HepG2 (cell line): ENCODE measurements around the gene BBS9. TPM values are rescaled to one million over a fixed set of nuclear protein-coding genes. Genes with fewer than 3 reads are reported as not detected.

Source experiments
- ARNTL ChIP-seq: sonication (generic); formaldehyde crosslinking; IDR thresholded peaks from 2 replicates; pipeline ENCODE4 v1.4.0; 2020; ENCODE audit warnings: mild to moderate bottlenecking, missing genetic modification reagents
- BRF2 ChIP-seq: sonication (generic); formaldehyde crosslinking; IDR thresholded peaks from 2 replicates; pipeline ENCODE4 v1.8.1; 2022; ENCODE audit warnings: mild to moderate bottlenecking, missing genetic modification reagents
- CC2D1A ChIP-seq: sonication (generic); formaldehyde crosslinking; IDR thresholded peaks from 2 replicates; pipeline ENCODE4 v1.8.1; 2023; ENCODE audit warnings: mild to moderate bottlenecking, missing genetic modification reagents
- CREB3 ChIP-seq: sonication (generic); formaldehyde crosslinking; IDR thresholded peaks from 2 replicates; pipeline ENCODE4 v1.5.0; 2020; ENCODE audit warnings: missing genetic modification reagents
- GATAD1 ChIP-seq: IDR thresholded peaks from 2 replicates; pipeline ENCODE4 v1.6.1; 2016; ENCODE audit warnings: missing genetic modification reagents, missing compliant biosample characterization
- HDAC2 ChIP-seq: sonication (generic); formaldehyde crosslinking; IDR thresholded peaks from 2 replicates; pipeline ENCODE4 v1.4.0; 2020; ENCODE audit warnings: missing genetic modification reagents
- HMG20B ChIP-seq: conservative IDR thresholded peaks from 2 replicates; pipeline ENCODE4 v1.6.1; 2016; ENCODE audit warnings: missing genetic modification reagents, missing compliant biosample characterization
- HNF4G ChIP-seq, 2 experiments: sonication (generic) in 1 of 2; formaldehyde crosslinking in 1 of 2; IDR thresholded peaks; 2 replicates each; pipeline versions ENCODE4 v1.4.0 to v1.6.1; 2011 to 2020; ENCODE audit warnings: borderline replicate concordance in 2 of 2, low read depth in 2 of 2, mild to moderate bottlenecking in 2 of 2, low read length in 1 of 2, missing genetic modification reagents in 1 of 2, moderate library complexity in 1 of 2
- HOXA3 ChIP-seq: sonication (generic); formaldehyde crosslinking; IDR thresholded peaks from 2 replicates; pipeline ENCODE4 v1.5.0; 2020; ENCODE audit warnings: missing genetic modification reagents
- HOXA5 ChIP-seq: sonication (generic); formaldehyde crosslinking; IDR thresholded peaks from 2 replicates; pipeline ENCODE4 v1.4.0; 2020; ENCODE audit warnings: missing genetic modification reagents
- ISL2 ChIP-seq: sonication (generic); formaldehyde crosslinking; IDR thresholded peaks from 2 replicates; pipeline ENCODE4 v1.5.0; 2020; ENCODE audit warnings: missing genetic modification reagents
- LCORL ChIP-seq, 2 experiments: fragments of 450-650 bp in 1 of 2; sonication (generic) in 1 of 2; formaldehyde crosslinking in 1 of 2; IDR thresholded peaks; 2 replicates each; pipeline versions ENCODE4 v1.5.0 to v1.6.1; 2017 to 2020; ENCODE audit warnings: antibody characterized with exemption in 1 of 2, missing genetic modification reagents in 1 of 2
- MLLT10 ChIP-seq: sonication (generic); formaldehyde crosslinking; IDR thresholded peaks from 2 replicates; pipeline ENCODE4 v1.4.0; 2020; ENCODE audit warnings: missing genetic modification reagents
- NFKBIZ ChIP-seq: IDR thresholded peaks from 2 replicates; pipeline ENCODE4 v1.6.1; 2018; ENCODE audit warnings: missing genetic modification reagents, missing compliant biosample characterization
- PAXIP1 ChIP-seq: sonication (generic); formaldehyde crosslinking; conservative IDR thresholded peaks from 2 replicates; pipeline ENCODE4 v1.4.0; 2020; ENCODE audit warnings: mild to moderate bottlenecking, missing genetic modification reagents, moderate library complexity
- RFX5 ChIP-seq: IDR thresholded peaks from 2 replicates; pipeline ENCODE4 v1.6.1; 2011; ENCODE audit warnings: low read depth, low read length, improper control_type of control experiment
- SMAD3 ChIP-seq: sonication (generic); formaldehyde crosslinking; IDR thresholded peaks from 2 replicates; pipeline ENCODE4 v1.4.0; 2020; ENCODE audit warnings: missing genetic modification reagents
- ZC3H4 ChIP-seq: sonication (generic); formaldehyde crosslinking; IDR thresholded peaks from 2 replicates; pipeline ENCODE4 v1.4.0; 2020; ENCODE audit warnings: missing genetic modification reagents, borderline replicate concordance
- ZNF263 ChIP-seq: sonication (generic); formaldehyde crosslinking; IDR thresholded peaks from 2 replicates; pipeline ENCODE4 v1.4.0; 2020; ENCODE audit warnings: missing genetic modification reagents
- ZNF574 ChIP-seq: sonication (generic); formaldehyde crosslinking; IDR thresholded peaks from 2 replicates; pipeline ENCODE4 v1.4.0; 2020; ENCODE audit warnings: missing genetic modification reagents
- ZNF703 ChIP-seq: sonication (generic); formaldehyde crosslinking; IDR thresholded peaks from 2 replicates; pipeline ENCODE4 v1.5.1; 2020; ENCODE audit warnings: missing genetic modification reagents, mild to moderate bottlenecking, moderate library complexity, borderline replicate concordance
- ZNF713 ChIP-seq: sonication (generic); formaldehyde crosslinking; IDR thresholded peaks from 2 replicates; pipeline ENCODE4 v1.4.0; 2020; ENCODE audit warnings: mild to moderate bottlenecking, missing genetic modification reagents
- ZNF766 ChIP-seq: sonication (generic); formaldehyde crosslinking; IDR thresholded peaks from 2 replicates; pipeline ENCODE4 v1.5.0; 2020; ENCODE audit warnings: missing genetic modification reagents, borderline replicate concordance
- ZNF772 ChIP-seq: sonication (generic); formaldehyde crosslinking; IDR thresholded peaks from 2 replicates; pipeline ENCODE4 v1.5.0; 2020; ENCODE audit warnings: mild to moderate bottlenecking, missing genetic modification reagents
- polyA plus RNA-seq, 8 experiments: library from polyadenylated mRNA; depleted of rRNA in 3 of 8; stranded (reverse) in 7 of 8; unstranded in 1 of 8; fragments of >200 nt; fragmentation: Illumina TruSeq in 4 of 8; extraction: Trizol in 4 of 8; gene quantifications; 2 replicates each; pipeline versions ENCODE4 v1.2.1 to v1.2.3, GENCODE V29; 2011 to 2016; ENCODE audit warnings: low read depth in 4 of 8, missing spikeins in 1 of 8, mixed read lengths in 1 of 8; ENCODE audit not compliant: insufficient read depth in 1 of 8
- total RNA-seq, 5 experiments: library from RNA; depleted of rRNA; stranded (reverse); fragments of >200 nt; fragmentation: Illumina TruSeq; extraction: Trizol; gene quantifications; 2 replicates each; pipeline ENCODE4 v1.2.3, GENCODE V29; 2016; ENCODE audit warnings: low read depth in 1 of 5

The BBS9 gene
- total and polyA plus RNA-seq, 2 of the 13 experiments (the other 11 are each of a cell fraction or from before 2014, with no cell fraction given): 5.1 to 7.8 TPM

- TF ChIP-seq HOXA5 (CRISPR knock-in tag) (no peak), LCORL (IDR thresholded peaks at IDR 0.05) (no peak), LCORL (CRISPR knock-in tag; IDR thresholded peaks at IDR 0.05) (peak; percentile 32; the same call in 1 of the 2 replicates), GATAD1 (no peak), ZNF263 (CRISPR knock-in tag) (no peak), HMG20B (CRISPR knock-in tag) (peak; percentile 89), HOXA3 (CRISPR knock-in tag) (no peak), ZNF574 (CRISPR knock-in tag) (no peak), ARNTL (no peak), ZC3H4 (CRISPR knock-in tag) (no peak), NFKBIZ (CRISPR knock-in tag) (no peak), ZNF766 (CRISPR knock-in tag) (no peak), ZNF713 (CRISPR knock-in tag) (no peak), MLLT10 (CRISPR knock-in tag) (no peak), ZNF703 (CRISPR knock-in tag) (no peak), ZNF772 (CRISPR knock-in tag) (no peak), HNF4G (IDR thresholded peaks at IDR 0.05; ENCODE audit: borderline replicate concordance, low read depth, low read length) (peak; percentile 69), HNF4G (CRISPR knock-in tag; IDR thresholded peaks at IDR 0.05; ENCODE audit: borderline replicate concordance, low read depth) (no peak), BRF2 (no peak), PAXIP1 (CRISPR knock-in tag) (peak; percentile 68), HDAC2 (CRISPR knock-in tag) (peak; percentile 44; the same call in 1 of the 2 replicates), SMAD3 (0 out of 2 replicates have a peak, but pooled peaks have one; percentile 39), RFX5 (no peak), CC2D1A (CRISPR knock-in tag) (no peak), ISL2 (CRISPR knock-in tag) (0 out of 2 replicates have a peak, but pooled peaks have one; percentile 17), CREB3 (no peak)
Measured at GRCh38 chr7:33220231-33220630, 90.9 kb downstream of the BBS9 start (continued).
